KOPT-K1 (cell line): ENCODE results near the gene PRPF40A.
A peak's percentile ranks its signal among the peaks of the same experiment; 100 is the strongest.

ENCODE experiments used
- H3K27ac ChIP-seq: fragments of 200-600 bp; sonication (generic); 2 replicates; pipeline ENCODE4 v1.5.1; 2016; ENCODE audit warnings: antibody characterized with exemption, mild to moderate bottlenecking, low read depth, low read length; ENCODE audit not compliant: poor library complexity, severe bottlenecking
- H3K36me3 ChIP-seq: fragments of 200-600 bp; sonication (generic); 2 replicates; pipeline ENCODE4 v1.5.1; 2017; ENCODE audit warnings: antibody characterized with exemption, mild to moderate bottlenecking, low read length, moderate library complexity; ENCODE audit not compliant: insufficient read depth
- H3K9me3 ChIP-seq: fragments of 200-600 bp; sonication (generic); 2 replicates; pipeline ENCODE4 v1.5.1; 2017; ENCODE audit warnings: antibody characterized with exemption, low read length, mild to moderate bottlenecking; ENCODE audit not compliant: insufficient read depth, poor library complexity, severe bottlenecking

Gene PRPF40A

DNA sequence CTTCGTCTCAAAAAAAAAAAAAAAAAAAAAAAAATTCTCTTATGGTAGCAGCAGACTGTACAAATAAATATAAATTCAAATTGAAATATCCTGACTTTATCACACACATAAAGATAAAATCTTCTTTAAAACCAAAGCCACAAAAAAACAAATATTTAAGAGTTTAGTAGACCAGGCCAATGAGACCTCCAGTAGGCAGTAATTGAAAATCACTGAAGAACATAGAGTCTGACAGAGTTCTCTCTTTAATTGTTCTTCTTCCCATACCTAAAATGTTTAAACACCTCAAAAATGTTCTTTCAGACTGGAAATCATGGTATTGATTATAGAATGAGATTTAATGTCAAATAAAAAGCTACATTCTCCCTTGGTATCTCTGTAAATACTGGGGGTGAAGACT, 20.8 kb downstream of the PRPF40A start:
- Histone ChIP-seq H3K9me3 (peaks cover 2% of the 10 kb centered on the region), H3K36me3 (peaks cover 56% of the 10 kb centered on the region), H3K27ac (no peak overlapping the region)

DNA sequence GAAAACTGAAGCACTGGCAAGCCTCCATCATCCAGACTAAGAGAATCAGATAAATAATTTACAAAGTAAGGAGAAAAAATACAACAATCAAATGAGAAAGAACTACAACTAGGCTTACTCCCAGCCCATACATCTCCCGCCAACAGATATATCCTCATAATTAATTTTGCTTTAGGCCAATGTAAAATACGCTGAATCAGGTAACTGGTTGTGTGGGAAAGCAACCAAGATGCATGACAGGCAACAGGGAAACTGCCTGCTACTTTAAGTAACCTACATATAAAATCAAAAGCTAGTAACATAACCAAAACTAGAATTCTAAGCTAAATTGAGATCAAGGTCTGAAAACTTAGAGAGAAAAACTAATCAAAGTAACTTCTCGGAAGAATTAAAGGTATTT, 21.5 kb downstream of the PRPF40A start:
- no peak overlapping the region for H3K27ac ChIP-seq
- no peaks in the 10 kb centered on the region for H3K9me3 ChIP-seq
- H3K36me3 ChIP-seq: peaks cover 55% of the 10 kb centered on the region

DNA sequence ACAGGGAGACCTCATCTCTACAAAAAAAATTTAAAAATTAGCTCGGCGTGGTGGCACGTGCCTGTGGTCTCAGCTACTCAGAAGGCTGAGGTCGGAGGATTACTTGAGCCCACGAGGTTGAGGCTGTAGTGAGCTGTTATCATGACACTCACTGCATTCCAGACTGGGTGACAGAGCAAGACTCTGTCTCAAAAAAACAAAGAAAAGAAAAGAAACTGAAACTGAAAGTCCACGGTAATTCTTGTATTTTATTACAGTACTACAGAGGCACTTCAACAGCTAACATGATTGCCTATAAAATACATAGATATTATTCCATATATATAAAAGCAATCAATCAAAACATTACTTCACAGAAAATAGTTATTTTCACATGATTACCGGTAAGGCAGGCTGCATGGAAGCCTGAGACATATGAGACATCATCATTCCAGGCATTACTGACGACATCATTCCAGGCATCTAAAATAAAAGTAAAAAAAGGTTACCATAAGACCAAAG, 23.1 kb downstream of the PRPF40A start:
- Histone ChIP-seq H3K27ac (peak overlapping the region; percentile 42), H3K9me3 (no peaks in the 10 kb centered on the region), H3K36me3 (peaks cover 52% of the 10 kb centered on the region)

DNA sequence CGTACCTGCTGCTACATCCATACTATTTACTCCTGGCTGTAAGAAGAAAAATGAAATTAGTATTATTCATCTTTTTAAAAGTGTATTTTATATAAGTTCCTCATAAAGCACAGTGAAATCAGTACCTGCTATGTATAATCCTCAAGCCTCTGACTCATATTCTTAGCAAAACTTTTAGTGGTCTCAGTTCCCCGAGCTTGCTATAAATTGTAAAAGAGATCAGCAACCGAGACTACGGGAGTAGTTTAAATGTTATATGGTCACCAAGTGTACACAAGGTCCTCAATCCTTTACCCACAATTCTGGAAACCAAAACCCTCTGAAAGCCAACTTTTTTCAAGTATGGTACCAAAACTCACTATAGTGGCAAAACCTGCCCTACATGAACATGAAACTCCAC, 24.2 kb downstream of the PRPF40A start:
- H3K36me3 ChIP-seq: peaks cover 59% of the 10 kb centered on the region
- H3K27ac ChIP-seq: no peak overlapping the region
- H3K9me3 ChIP-seq: no peaks in the 10 kb centered on the region

DNA sequence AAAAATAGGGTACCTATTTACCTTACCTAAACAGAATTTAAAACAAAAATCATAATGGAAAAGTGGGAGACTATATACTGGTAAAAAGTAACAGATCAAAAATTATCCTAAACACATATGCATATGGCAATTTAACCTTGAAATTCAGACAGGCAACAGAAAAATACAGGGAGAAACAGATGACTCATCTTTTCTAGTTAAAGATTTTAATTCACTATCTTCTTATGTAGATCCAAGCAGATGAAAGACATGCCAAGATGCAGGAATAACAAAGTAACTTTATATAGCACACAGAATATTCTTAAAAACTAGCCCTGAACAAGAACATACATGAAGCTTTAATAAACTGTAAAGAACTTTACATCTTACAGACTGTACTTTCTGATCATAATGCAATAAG, 30.9 kb downstream of the PRPF40A start:
- H3K36me3 ChIP-seq: peaks cover 82% of the 10 kb centered on the region
- H3K9me3 ChIP-seq: no peaks in the 10 kb centered on the region
- H3K27ac ChIP-seq: no peak overlapping the region

DNA sequence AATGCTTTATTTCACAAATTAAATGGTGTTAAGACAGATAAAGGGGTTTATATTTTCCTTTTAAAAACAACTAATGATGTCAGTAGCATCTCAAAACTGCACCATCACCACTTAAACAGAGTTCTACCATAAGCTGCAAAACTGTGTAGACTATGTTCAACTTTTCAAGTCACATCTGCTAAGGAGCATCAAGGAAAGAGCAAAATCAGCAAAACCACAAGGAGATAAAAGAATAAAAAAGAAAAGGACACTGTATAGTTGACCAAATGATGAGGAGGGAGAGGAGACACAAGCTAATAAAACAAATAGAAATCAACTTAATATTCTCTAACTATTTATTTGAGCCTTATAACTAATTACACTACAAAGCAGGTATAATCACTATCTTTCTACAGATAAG, 33.9 kb downstream of the PRPF40A start:
- Histone ChIP-seq H3K27ac (no peak overlapping the region), H3K9me3 (no peaks in the 10 kb centered on the region), H3K36me3 (peaks cover 91% of the 10 kb centered on the region)

DNA sequence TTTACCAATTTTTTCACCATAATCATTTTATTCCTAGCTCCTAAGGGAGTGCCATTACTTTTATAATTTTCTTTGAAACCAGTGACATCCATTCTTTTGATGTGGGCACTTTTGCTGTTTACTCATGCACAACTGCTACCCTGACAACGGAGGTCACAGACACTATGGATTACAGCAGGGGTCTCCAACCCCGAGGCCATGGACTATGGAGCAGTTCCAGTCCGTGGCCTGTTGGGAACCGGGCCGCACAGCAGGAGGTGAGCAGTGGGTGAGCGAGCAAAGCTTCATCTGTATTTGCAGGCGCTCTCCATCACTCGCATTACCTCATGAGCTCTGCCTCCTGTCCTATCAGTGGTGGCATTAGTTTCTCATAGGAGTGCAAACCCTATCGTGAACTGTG, 34.6 kb downstream of the PRPF40A start:
- Histone ChIP-seq H3K9me3 (no peaks in the 10 kb centered on the region), H3K36me3 (peaks cover 91% of the 10 kb centered on the region), H3K27ac (no peak overlapping the region)

DNA sequence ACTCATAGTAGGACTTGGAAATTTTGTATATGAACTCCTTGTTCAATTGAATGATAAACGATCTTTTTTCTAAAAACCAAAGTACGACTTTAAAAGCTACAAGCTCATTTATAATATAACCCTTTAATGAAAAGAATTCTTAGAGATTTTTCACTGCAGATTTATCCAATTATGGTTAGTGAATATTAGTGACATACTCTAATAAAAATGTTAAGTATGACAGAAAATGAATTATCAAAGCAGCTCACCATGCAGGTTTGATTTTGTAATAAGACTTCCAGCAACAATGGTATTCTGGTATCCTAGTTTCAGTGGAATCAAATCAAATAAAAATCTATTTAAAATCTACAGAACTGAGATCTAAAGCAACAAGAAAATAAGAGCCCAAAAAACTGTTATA, 38.5 kb downstream of the PRPF40A start:
- H3K27ac ChIP-seq: no peak overlapping the region
- H3K9me3 ChIP-seq: no peaks in the 10 kb centered on the region
- peaks cover 97% of the 10 kb centered on the region for H3K36me3 ChIP-seq

DNA sequence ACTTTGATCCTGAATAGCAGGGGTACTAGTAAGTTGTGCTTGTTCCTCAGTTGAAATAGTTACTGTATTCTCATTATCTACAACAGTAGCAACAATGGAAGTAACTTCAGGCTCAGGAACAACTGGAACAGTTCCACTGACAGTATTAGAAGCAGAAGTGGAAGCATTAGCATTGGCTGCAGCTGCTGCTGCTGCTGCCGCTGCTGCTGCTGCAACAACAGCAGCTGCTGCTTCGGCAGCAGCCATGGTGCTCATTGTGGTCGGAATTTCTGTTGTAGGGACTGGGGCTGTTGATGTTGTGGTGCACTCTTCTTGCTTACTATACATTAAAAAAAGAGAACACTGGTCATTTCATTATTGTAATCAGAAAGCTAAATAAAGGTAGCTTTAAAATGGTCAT, 40.8 kb downstream of the PRPF40A start:
- Histone ChIP-seq H3K27ac (no peak overlapping the region), H3K9me3 (no peaks in the 10 kb centered on the region), H3K36me3 (peaks cover 100% of the 10 kb centered on the region)

DNA sequence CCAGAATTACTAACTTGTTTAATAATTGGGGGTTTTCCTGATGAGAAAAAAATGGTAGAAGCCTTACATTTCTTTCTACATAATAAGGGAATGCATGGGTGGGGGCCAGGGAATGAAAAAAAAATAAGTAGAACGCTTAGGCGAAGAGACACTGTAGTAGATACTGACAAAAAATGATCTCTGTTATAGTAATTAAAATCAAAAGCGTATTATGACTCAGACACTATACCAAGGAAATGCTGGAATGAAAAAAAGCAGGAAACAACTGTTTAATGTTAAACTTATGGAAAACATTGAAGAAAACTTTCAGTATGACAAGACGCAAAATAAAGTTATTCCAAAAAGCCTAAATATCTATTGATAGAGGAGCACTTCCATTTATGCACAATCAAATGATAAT, 42.9 kb downstream of the PRPF40A start:
- Histone ChIP-seq H3K36me3 (peaks cover 100% of the 10 kb centered on the region), H3K9me3 (no peaks in the 10 kb centered on the region), H3K27ac (no peak overlapping the region)

DNA sequence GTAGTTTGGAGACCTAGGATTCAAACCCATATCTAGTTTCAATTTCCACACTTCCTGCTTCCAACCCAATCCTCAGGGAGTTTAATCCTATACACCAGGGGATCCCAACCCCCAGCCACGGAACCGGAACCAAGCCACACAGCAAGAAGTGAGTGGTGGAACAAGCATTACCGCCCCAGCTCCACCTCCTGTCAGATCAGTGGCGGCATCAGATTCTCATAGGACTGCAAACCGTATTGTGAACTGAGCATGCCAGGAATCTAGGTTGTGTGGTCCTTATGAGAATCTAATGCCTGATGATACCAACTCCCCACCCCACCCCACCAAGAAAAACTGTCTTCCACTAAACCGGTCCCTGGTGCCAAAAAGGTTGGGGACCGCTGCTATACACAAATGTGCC, 52.5 kb downstream of the PRPF40A start:
- Histone ChIP-seq H3K36me3 (peaks cover 99% of the 10 kb centered on the region), H3K9me3 (no peaks in the 10 kb centered on the region), H3K27ac (no peak overlapping the region)

DNA sequence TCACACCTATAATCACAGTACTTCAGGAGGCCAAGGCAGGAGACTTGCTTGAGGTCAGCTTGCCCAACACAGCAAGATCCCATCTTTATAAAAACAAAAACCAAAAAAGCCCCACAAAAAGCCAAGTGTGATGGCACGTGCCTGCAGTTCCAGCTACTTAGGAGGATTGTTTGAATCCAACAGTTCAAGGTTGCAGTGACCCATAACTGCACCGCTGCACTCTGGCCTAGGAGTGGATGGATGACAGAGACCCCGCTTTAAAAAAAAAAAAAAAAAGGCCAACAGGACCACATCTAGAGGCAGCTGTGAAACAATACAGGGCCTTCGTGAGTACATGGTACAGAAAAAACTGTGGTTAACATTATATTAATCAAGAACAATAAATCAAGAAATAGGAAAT, 56.2 kb downstream of the PRPF40A start:
- no peaks in the 10 kb centered on the region for H3K9me3 ChIP-seq
- peaks cover 98% of the 10 kb centered on the region for H3K36me3 ChIP-seq
- H3K27ac ChIP-seq: no peak overlapping the region

DNA sequence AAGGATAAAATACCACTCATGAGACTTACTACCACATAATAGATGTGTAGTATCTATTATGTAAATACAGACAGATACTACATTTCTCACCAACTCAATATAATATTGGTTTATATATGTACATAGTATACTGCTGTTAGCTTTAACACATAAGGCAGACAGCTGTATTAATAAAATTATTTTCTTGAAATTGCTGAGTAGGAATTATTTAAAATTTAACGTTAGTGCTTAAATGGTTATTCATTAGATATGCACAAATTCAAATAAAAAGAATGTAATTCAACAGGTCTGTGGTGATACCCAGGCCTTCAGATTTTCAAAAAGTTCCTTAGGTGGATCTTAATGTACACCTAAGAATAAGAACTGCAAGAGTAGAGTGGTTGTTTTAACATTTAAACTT, 59.0 kb downstream of the PRPF40A start:
- H3K27ac ChIP-seq: no peak overlapping the region
- peaks cover 98% of the 10 kb centered on the region for H3K36me3 ChIP-seq
- no peaks in the 10 kb centered on the region for H3K9me3 ChIP-seq

DNA sequence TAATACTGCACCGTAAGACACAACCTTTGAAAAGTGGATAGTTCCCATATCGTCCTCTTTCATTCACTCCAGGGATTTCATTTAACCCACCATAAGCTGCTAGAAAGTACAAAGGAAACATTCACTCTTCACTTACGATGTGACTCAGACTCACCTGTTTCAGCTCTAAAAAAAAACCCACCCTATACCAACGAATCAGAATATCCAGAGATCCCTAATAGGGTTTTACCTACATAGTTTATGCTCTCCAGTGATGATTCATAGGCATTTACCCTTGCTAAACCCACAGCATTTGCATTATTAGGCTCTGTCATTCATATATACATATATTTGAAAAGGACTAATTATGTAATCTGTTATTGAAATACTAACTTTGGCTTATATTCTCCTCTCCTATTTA, 60.2 kb downstream of the PRPF40A start:
- no peaks in the 10 kb centered on the region for H3K9me3 ChIP-seq
- H3K27ac ChIP-seq: no peak overlapping the region
- H3K36me3 ChIP-seq: peaks cover 98% of the 10 kb centered on the region

DNA sequence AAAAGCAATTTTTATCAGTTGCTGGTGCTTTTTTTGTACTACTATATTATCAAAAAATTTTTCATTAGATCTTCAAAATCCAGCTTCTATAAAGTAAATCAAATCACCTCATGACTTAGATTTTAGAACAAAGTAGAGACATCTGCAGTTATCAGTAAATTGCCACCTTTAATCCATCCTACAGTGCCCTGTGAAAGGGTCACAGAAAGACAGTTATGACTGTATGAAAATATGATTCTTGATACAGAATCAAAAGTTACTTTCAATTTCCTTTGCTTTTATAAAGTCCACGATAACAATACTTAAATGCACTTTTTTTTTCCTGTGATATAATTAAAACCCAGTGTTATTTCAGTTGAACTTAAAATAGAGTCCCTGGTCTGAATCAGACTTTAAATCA, 61.4 kb downstream of the PRPF40A start:
- H3K36me3 ChIP-seq: peaks cover 98% of the 10 kb centered on the region
- H3K27ac ChIP-seq: no peak overlapping the region

DNA sequence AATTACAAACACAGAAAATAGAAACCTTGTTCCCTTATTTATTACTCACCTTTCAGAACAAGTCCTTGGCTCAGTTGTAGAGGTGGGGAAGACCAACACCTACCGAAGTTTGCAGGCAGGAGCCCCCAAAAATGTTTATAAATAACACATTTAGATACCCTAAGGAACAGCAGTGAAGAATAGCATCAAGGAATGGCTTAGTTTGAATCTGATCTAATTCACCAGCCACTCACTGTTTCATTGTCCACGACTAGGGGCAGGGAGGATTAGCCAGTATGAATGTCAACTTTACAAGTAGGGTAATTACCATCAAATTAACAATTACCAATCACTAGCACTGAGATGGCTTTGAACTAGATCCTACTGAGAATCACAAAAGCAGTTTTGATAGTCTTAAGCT, 65.4 kb downstream of the PRPF40A start:
- Histone ChIP-seq H3K36me3 (peaks cover 86% of the 10 kb centered on the region), H3K9me3 (no peaks in the 10 kb centered on the region), H3K27ac (no peak overlapping the region)

More for the DNA sequence above, 61.4 kb downstream of the PRPF40A start:
- no peaks in the 10 kb centered on the region for H3K9me3 ChIP-seq
